Calu3 (cell line): ENCODE results near the gene NALCN. TPM values are rescaled to one million over a fixed set of nuclear protein-coding genes. Genes with fewer than 3 reads are reported as not detected.

Source experiments
- BruUV-seq: library from RNA; stranded (reverse); fragments of 400-500 nt; replicated peaks from 2 replicates; lab custom pipeline; 2021; lab: Mats Ljungman, UMichigan
- CTCF ChIA-PET: fragments of 300-600 bp; sonication (Branson Sonifier 250); formaldehyde crosslinking; loops from one replicate; lab custom pipeline; 2022; ENCODE audit warnings: antibody characterized with exemption; lab: Charles Lee
- DNase-seq: peaks from one replicate; pipeline ENCODE4 v3.0.0; 2022
- H3K27ac Mint-ChIP-seq: one replicate; pipeline ENCODE4 v1.8.0; 2022; ENCODE audit warnings: mixed read lengths; ENCODE audit not compliant: unreplicated experiment
- H3K27me3 Mint-ChIP-seq: one replicate; pipeline ENCODE4 v1.8.0; 2022; ENCODE audit warnings: mixed read lengths; ENCODE audit not compliant: unreplicated experiment
- H3K36me3 Mint-ChIP-seq: one replicate; pipeline ENCODE4 v1.8.0; 2022; ENCODE audit warnings: mild to moderate bottlenecking, moderate library complexity, mixed read lengths; ENCODE audit not compliant: insufficient read depth, unreplicated experiment
- H3K4me1 Mint-ChIP-seq: one replicate; pipeline ENCODE4 v1.8.0; 2022; ENCODE audit warnings: mild to moderate bottlenecking, low read depth, mixed read lengths; ENCODE audit not compliant: unreplicated experiment
- H3K4me3 Mint-ChIP-seq: one replicate; pipeline ENCODE4 v1.8.0; 2022; ENCODE audit warnings: mild to moderate bottlenecking, low read depth, moderate library complexity, mixed read lengths; ENCODE audit not compliant: unreplicated experiment
- H3K9me3 Mint-ChIP-seq: one replicate; pipeline ENCODE4 v1.8.0; 2022; ENCODE audit warnings: low read depth, mixed read lengths; ENCODE audit not compliant: unreplicated experiment
- CTCF ChIP-seq: fragments of 200-600 bp; IDR thresholded peaks from one replicate; pipeline ENCODE4 v1.8.0; 2022; ENCODE audit warnings: antibody characterized with exemption; ENCODE audit not compliant: unreplicated experiment
- intact Hi-C: fragments of 100-400 bp; cut with micrococcal nuclease; formaldehyde crosslinking; loops from one replicate; pipeline ENCODE4 v1.10.0; 2022; ENCODE audit not compliant: unreplicated experiment
- total RNA-seq: library from RNA; stranded (reverse); gene quantifications from 2 replicates; pipeline ENCODE4 v1.2.3, GENCODE V29; 2022

The NALCN gene
- total RNA-seq, 1 experiment from 2014 or later, result 2.8 TPM

- TF ChIP-seq CTCF, result no peak
- no TSS peak for BruUV-seq
- Mint-ChIP-seq H3K36me3 (no peaks in the 10 kb centered on the region), H3K4me1 (no peaks in the 10 kb centered on the region), H3K27me3 (peaks cover 14% of the 10 kb centered on the region), H3K9me3 (no peaks in the 10 kb centered on the region), H3K27ac (no peak overlapping the region), H3K4me3 (no peak overlapping the region)
- intact Hi-C loops, result no loop called here
- CTCF ChIA-PET, result no interaction called here
- no peak for DNase-seq
Measured at GRCh38 chr13:101007245-101007644, 409.1 kb downstream of the NALCN start.

Other genes starting within 250 kb of the NALCN start
- gene ITGBL1, start 36.2 kb upstream of the NALCN start, total RNA-seq, result not detected in 2 replicates